ENCODE results near the gene ADAM22.
"Not testable (repeated sequence)": the region's sequence is repeated elsewhere in the genome, so short reads cannot be mapped to it uniquely, and the experiment has no call there.

Gene ADAM22

DNA sequence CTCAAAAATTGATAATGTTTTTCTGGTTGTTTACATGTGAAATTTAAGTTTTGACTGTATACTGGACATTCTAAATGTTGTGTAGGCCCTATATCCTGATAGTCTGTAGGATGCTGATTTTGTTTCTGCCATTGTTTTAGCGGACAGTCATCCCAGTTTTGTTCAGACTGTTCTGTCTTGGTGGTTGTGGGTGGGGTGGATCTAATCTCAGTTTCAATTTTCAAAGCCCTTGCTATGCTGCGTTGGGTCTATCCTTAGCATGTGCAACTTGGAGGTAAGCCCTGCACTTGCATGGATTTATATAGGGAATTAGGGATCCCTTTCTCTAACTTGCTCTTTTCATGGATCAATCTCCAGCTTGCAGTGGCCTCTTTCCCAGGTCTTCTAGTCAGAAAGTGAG lies 38.7 kb upstream of the ADAM22 start:
- no peaks in the 10 kb centered on the region for H3K9me3 ChIP-seq (ENCODE audit: control insufficient read depth, insufficient read depth, low read length)
- peaks cover 5% of the 10 kb centered on the region; the same call in 1 of the 2 replicates for H3F3A ChIP-seq (ENCODE audit: control insufficient read depth, insufficient read depth)

GRCh38 chr7:87899255-87899654 lies 34.8 kb upstream of the ADAM22 start:
- H3K4me1 ChIP-seq (ENCODE audit: control insufficient read depth, low read length), result no peaks in the 10 kb centered on the region
- TF ChIP-seq, protein P1, sequence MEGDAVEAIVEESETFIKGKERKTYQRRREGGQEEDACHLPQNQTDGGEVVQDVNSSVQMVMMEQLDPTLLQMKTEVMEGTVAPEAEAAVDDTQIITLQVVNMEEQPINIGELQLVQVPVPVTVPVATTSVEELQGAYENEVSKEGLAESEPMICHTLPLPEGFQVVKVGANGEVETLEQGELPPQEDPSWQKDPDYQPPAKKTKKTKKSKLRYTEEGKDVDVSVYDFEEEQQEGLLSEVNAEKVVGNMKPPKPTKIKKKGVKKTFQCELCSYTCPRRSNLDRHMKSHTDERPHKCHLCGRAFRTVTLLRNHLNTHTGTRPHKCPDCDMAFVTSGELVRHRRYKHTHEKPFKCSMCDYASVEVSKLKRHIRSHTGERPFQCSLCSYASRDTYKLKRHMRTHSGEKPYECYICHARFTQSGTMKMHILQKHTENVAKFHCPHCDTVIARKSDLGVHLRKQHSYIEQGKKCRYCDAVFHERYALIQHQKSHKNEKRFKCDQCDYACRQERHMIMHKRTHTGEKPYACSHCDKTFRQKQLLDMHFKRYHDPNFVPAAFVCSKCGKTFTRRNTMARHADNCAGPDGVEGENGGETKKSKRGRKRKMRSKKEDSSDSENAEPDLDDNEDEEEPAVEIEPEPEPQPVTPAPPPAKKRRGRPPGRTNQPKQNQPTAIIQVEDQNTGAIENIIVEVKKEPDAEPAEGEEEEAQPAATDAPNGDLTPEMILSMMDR (IDR thresholded peaks at IDR 0.05; ENCODE audit: low read depth, low read length, poor library complexity, severe bottlenecking), result no peak
- no peak for TF ChIP-seq EZH2phosphoT487 (IDR thresholded peaks at IDR 0.05; ENCODE audit: borderline replicate concordance, low read length)
- H3K79me2 ChIP-seq (ENCODE audit: control insufficient read depth, low read length), result peaks cover 21% of the 10 kb centered on the region
- H3K27me3 ChIP-seq (ENCODE audit: control insufficient read depth, low read length), result no peaks in the 10 kb centered on the region
- H3K9me3 ChIP-seq (ENCODE audit: control insufficient read depth, insufficient read depth, low read length), result no peaks in the 10 kb centered on the region
- no peak overlapping the region for H3K27ac ChIP-seq (ENCODE audit: low read depth, low read length)
- H3K4me2 ChIP-seq (ENCODE audit: low read length), result no peak overlapping the region
- peaks cover 98% of the 10 kb centered on the region for H3K36me3 ChIP-seq (ENCODE audit: control insufficient read depth, low read length)
- H3F3A ChIP-seq (ENCODE audit: control insufficient read depth, insufficient read depth), result no peaks in the 10 kb centered on the region
- no peak overlapping the region for H3K4me3 ChIP-seq (ENCODE audit: low read length)
- H4K20me1 ChIP-seq (ENCODE audit: control insufficient read depth, insufficient read depth, low read depth, low read length), result no peaks in the 10 kb centered on the region
- H3K9me2 ChIP-seq (replicated peaks; ENCODE audit: control insufficient read depth, low read length), result no peaks in the 10 kb centered on the region

More for the DNA sequence above, 38.7 kb upstream of the ADAM22 start:
- Histone ChIP-seq H3K4me3 (ENCODE audit: low read length) (no peak overlapping the region), H3K9me2 (replicated peaks; ENCODE audit: control insufficient read depth, low read length) (no peaks in the 10 kb centered on the region), H3K4me2 (ENCODE audit: low read length) (no peak overlapping the region), H3K79me2 (ENCODE audit: control insufficient read depth, low read length) (peaks cover 51% of the 10 kb centered on the region), H3K27ac (ENCODE audit: low read depth, low read length) (no peak overlapping the region), H3K4me1 (ENCODE audit: control insufficient read depth, low read length) (no peaks in the 10 kb centered on the region), H4K20me1 (ENCODE audit: control insufficient read depth, insufficient read depth, low read depth, low read length) (0 out of 2 replicates have a peak, but pooled peaks cover 8% of the 10 kb centered on the region), H3K27me3 (ENCODE audit: control insufficient read depth, low read length) (no peaks in the 10 kb centered on the region), H3K36me3 (ENCODE audit: control insufficient read depth, low read length) (peaks cover 96% of the 10 kb centered on the region)
- TF ChIP-seq, protein P1 (IDR thresholded peaks at IDR 0.05; ENCODE audit: low read depth, low read length, poor library complexity, severe bottlenecking), result no peak
- TF ChIP-seq EZH2phosphoT487 (IDR thresholded peaks at IDR 0.05; ENCODE audit: borderline replicate concordance, low read length), result no peak

- not testable (repeated sequence) for H3K9me2 ChIP-seq (replicated peaks; ENCODE audit: control insufficient read depth, low read length); H3K4me1 ChIP-seq (ENCODE audit: control insufficient read depth, low read length); H3K4me2 ChIP-seq (ENCODE audit: low read length); H3K27ac ChIP-seq (ENCODE audit: low read depth, low read length); H3K9me3 ChIP-seq (ENCODE audit: control insufficient read depth, insufficient read depth, low read length); H3K79me2 ChIP-seq (ENCODE audit: control insufficient read depth, low read length); H3K27me3 ChIP-seq (ENCODE audit: control insufficient read depth, low read length); H4K20me1 ChIP-seq (ENCODE audit: control insufficient read depth, insufficient read depth, low read depth, low read length); H3K4me3 ChIP-seq (ENCODE audit: low read length)
- Histone ChIP-seq H3F3A (ENCODE audit: control insufficient read depth, insufficient read depth) (peaks cover 33% of the 10 kb centered on the region), H3K36me3 (ENCODE audit: control insufficient read depth, low read length) (peaks cover 52% of the 10 kb centered on the region)
Measured at GRCh38 chr7:87907136-87907906, 26.7 kb upstream of the ADAM22 start.

- not testable (repeated sequence) for H4K20me1 ChIP-seq (ENCODE audit: control insufficient read depth, insufficient read depth, low read depth, low read length); H3K4me3 ChIP-seq (ENCODE audit: low read length); H3K4me1 ChIP-seq (ENCODE audit: control insufficient read depth, low read length); H3K27ac ChIP-seq (ENCODE audit: low read depth, low read length); H3K4me2 ChIP-seq (ENCODE audit: low read length); H3K9me3 ChIP-seq (ENCODE audit: control insufficient read depth, insufficient read depth, low read length); H3K9me2 ChIP-seq (replicated peaks; ENCODE audit: control insufficient read depth, low read length); H3K79me2 ChIP-seq (ENCODE audit: control insufficient read depth, low read length); H3K27me3 ChIP-seq (ENCODE audit: control insufficient read depth, low read length)
- H3F3A ChIP-seq (ENCODE audit: control insufficient read depth, insufficient read depth), result peaks cover 33% of the 10 kb centered on the region
- peaks cover 38% of the 10 kb centered on the region for H3K36me3 ChIP-seq (ENCODE audit: control insufficient read depth, low read length)
Measured at GRCh38 chr7:87908814-87909213, 25.2 kb upstream of the ADAM22 start.

Measured in DOHH2 (cell line).